ENCODE measurements around the gene GGA1.

Gene GGA1

DNA sequence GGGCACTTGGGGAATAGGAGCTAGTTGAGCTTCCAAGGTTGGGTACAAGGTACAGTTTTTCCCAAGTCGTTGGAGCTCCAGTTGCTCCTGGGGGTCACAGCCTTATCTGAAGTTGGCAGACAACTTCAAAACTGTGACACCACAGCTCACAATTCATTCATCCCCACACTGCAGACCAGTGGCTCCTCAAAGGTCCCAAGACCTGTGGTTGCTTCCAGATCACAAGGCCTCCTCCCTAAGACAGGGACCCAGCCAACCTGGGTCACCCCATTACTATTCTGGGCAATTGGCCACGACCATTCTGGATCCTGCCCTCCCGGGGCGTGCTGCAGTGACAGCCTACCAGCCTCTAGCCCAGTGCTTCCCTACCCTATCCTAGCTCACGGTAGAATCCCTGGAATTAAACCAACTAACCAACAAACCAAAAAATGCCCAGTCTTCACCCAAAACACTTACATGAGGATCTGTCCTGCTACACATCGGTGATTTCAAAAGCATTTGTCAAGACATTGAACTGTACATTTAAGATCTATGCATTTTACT lies 49.0 kb downstream of the GGA1 start:
- H3K4me1 ChIP-seq (ENCODE audit: control insufficient read depth, insufficient read depth, low read length): peaks cover 32% of the 10 kb centered on the region
- H3K27me3 ChIP-seq (ENCODE audit: control insufficient read depth, insufficient read depth, low read length): no peaks in the 10 kb centered on the region
- peaks cover 4% of the 10 kb centered on the region for H3K36me3 ChIP-seq (ENCODE audit: control insufficient read depth, insufficient read depth, low read length)
- H3K9ac ChIP-seq (ENCODE audit: low read length): peak overlapping the region; percentile 45
- H3K9me3 ChIP-seq (ENCODE audit: control insufficient read depth, low read length): no peaks in the 10 kb centered on the region
- peak overlapping the region; percentile 65 for H3K4me3 ChIP-seq (ENCODE audit: low read length)

DNA sequence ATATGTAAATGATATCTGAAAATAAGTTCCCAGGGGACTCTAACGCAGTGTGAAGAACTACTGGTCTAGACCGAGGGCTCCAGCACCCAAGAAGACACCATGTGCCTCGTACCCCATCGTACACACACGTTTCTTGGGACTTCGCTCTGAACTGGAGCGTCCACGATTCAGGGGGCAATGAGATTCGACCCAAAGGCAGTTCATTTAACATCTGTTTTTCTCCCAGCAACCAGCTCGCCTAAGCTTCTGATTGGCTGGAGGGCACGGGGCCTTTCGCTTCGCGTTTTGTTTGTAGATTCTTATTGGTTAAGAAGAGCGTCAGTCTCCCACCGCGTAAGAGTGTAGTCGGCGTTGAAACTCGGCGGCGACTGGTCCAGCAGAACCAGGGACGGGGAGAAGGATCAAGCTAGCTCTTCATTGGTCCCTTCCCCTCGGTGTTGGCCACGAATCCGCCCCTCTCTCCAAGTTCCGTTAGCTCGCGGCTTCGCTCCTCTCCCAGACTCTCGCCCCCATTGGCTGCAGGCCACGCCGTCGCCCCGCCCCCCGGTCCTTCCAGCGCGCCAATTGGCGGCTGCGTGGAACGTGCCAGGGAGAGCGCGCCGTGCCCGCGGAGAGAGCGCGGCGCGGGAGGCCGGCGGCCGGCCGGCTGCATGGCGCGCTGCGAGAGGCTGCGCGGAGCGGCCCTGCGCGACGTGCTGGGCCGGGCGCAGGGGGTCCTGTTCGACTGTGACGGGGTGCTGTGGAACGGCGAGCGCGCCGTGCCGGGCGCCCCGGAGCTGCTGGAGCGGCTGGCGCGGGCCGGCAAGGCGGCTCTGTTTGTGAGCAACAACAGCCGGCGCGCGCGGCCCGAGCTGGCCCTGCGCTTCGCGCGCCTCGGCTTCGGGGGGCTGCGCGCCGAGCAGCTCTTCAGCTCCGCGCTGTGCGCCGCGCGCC lies 49.8 kb downstream of the GGA1 start, which contains the start of gene PDXP:
Gene PDXP, plus strand, starts transcription at position 591 of the 933 bp plus-strand sequence. Its CDS starts 60 bp downstream, at position 651.
- peaks cover 2% of the 10 kb centered on the region for H3K36me3 ChIP-seq (ENCODE audit: control insufficient read depth, insufficient read depth, low read length)
- H3K27me3 ChIP-seq (ENCODE audit: control insufficient read depth, insufficient read depth, low read length): no peaks in the 10 kb centered on the region
- H3K4me3 ChIP-seq (ENCODE audit: low read length): peak within 1 kb of the TSS; percentile 65
- H3K9ac ChIP-seq (ENCODE audit: low read length): peak within 1 kb of the TSS; percentile 45
- peaks cover 32% of the 10 kb centered on the region for H3K4me1 ChIP-seq (ENCODE audit: control insufficient read depth, insufficient read depth, low read length)
- H3K9me3 ChIP-seq (ENCODE audit: control insufficient read depth, low read length): no peaks in the 10 kb centered on the region

- H3K4me3 ChIP-seq (ENCODE audit: low read length): peak overlapping the region; percentile 46
- no peaks in the 10 kb centered on the region for H3K36me3 ChIP-seq (ENCODE audit: control insufficient read depth, insufficient read depth, low read length)
- H3K9me3 ChIP-seq (ENCODE audit: control insufficient read depth, low read length): no peaks in the 10 kb centered on the region
- peak overlapping the region; percentile 34 for H3K9ac ChIP-seq (ENCODE audit: low read length)
- H3K4me1 ChIP-seq (ENCODE audit: control insufficient read depth, insufficient read depth, low read length): peaks cover 32% of the 10 kb centered on the region
- no peaks in the 10 kb centered on the region for H3K27me3 ChIP-seq (ENCODE audit: control insufficient read depth, insufficient read depth, low read length)
These were observed 50.6 kb downstream of the GGA1 start for GRCh38 chr22:37659066-37659896.

DNA sequence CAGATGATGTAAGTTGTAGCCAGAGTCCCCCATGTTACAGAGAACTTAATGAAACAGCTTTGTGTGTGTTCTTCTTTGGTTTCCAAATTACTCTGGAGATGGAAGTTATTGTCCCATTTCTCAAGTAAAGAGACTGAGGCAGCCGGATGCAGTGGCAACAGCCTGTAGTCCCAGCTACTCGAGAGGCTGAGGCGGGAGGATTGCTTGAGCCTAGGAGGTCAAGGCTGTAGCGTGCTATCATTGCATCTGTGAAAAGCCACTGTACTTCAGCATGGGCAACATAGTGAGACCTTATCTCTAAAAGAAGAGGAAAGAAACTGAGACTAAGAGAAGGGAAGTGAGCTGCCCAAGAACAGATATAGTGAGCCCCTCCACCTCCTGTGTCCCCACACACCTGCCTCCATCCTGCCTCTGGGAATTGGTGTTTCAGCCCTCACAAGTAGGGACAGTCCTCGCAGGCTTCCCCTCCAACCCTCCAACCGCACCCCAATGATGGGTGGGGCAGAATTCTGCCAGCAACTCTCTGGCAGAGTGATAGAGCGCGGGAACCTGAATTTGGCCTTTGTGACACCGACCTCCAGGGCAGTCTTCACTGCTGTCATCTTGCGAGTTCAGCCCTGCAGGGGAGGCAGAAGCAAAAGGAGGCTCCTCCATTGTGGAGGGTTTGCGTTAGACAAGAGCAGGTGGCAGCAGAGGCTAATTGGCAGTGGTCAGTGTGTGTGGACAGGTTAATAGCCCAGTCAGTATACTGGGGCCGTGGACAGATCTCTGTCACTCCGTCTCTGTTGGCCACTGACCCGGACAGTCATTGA lies 51.5 kb downstream of the GGA1 start:
- peaks cover 32% of the 10 kb centered on the region for H3K4me1 ChIP-seq (ENCODE audit: control insufficient read depth, insufficient read depth, low read length)
- H3K9me3 ChIP-seq (ENCODE audit: control insufficient read depth, low read length): no peaks in the 10 kb centered on the region
- H3K36me3 ChIP-seq (ENCODE audit: control insufficient read depth, insufficient read depth, low read length): no peaks in the 10 kb centered on the region
- H3K27me3 ChIP-seq (ENCODE audit: control insufficient read depth, insufficient read depth, low read length): no peaks in the 10 kb centered on the region
- H3K9ac ChIP-seq (ENCODE audit: low read length): no peak overlapping the region
- H3K4me3 ChIP-seq (ENCODE audit: low read length): peak overlapping the region; percentile 46

GRCh38 chr22:37660709-37661045 lies 52.0 kb downstream of the GGA1 start:
- H3K4me3 ChIP-seq (ENCODE audit: low read length): no peak overlapping the region

DNA sequence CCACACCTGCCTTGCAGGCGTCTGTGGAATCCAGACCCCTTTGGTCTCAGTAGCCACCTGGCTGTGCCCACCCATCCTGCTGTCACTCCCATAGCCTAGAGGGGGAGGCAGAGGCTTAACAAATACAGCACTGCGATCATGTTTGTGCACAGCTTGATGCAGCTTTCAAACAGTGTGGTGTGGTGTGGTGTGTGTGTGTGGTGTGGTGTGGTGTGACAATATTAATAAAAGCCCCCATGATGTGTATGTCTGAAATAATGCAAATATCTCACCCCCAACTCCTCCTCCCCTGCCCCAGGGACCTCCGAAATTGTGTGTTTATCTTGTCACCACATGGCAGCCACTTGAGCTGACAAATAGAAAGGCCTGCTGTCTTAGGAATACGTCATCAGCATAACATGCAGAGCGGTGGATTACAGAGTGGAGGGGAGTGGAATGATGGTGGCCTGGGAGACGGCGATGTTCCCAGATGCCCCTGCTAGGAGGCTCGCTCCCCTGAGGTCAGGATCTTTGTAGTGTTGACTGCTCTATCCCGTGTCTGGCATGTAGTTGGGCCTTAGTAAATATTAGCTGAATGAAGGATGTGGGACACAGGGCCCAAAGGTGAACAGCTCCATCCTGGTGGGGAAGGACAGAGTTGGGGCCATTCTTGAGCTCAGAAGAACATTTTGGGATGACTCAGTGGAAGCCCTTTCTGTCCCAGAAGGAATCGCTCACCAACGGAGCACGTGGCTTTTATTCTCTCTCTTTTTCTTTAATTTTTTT lies 52.7 kb downstream of the GGA1 start:
- no peak overlapping the region for H3K4me3 ChIP-seq (ENCODE audit: low read length)
- H3K4me1 ChIP-seq (ENCODE audit: control insufficient read depth, insufficient read depth, low read length): peaks cover 32% of the 10 kb centered on the region
- no peaks in the 10 kb centered on the region for H3K36me3 ChIP-seq (ENCODE audit: control insufficient read depth, insufficient read depth, low read length)
- peak overlapping the region; percentile 50 for H3K9ac ChIP-seq (ENCODE audit: low read length)
- no peaks in the 10 kb centered on the region for H3K9me3 ChIP-seq (ENCODE audit: control insufficient read depth, low read length)
- no peaks in the 10 kb centered on the region for H3K27me3 ChIP-seq (ENCODE audit: control insufficient read depth, insufficient read depth, low read length)

More at GRCh38 chr22:37660709-37661045, 52.0 kb downstream of the GGA1 start:
- peaks cover 32% of the 10 kb centered on the region for H3K4me1 ChIP-seq (ENCODE audit: control insufficient read depth, insufficient read depth, low read length)
- no peaks in the 10 kb centered on the region for H3K9me3 ChIP-seq (ENCODE audit: control insufficient read depth, low read length)
- H3K27me3 ChIP-seq (ENCODE audit: control insufficient read depth, insufficient read depth, low read length): no peaks in the 10 kb centered on the region
- no peak overlapping the region for H3K9ac ChIP-seq (ENCODE audit: low read length)
- no peaks in the 10 kb centered on the region for H3K36me3 ChIP-seq (ENCODE audit: control insufficient read depth, insufficient read depth, low read length)

GRCh38 chr22:37662039-37662438 lies 53.4 kb downstream of the GGA1 start:
- Histone ChIP-seq H3K27me3 (ENCODE audit: control insufficient read depth, insufficient read depth, low read length) (no peaks in the 10 kb centered on the region), H3K4me1 (ENCODE audit: control insufficient read depth, insufficient read depth, low read length) (peaks cover 32% of the 10 kb centered on the region), H3K9ac (ENCODE audit: low read length) (no peak overlapping the region), H3K4me3 (ENCODE audit: low read length) (no peak overlapping the region), H3K9me3 (ENCODE audit: control insufficient read depth, low read length) (no peaks in the 10 kb centered on the region), H3K36me3 (ENCODE audit: control insufficient read depth, insufficient read depth, low read length) (no peaks in the 10 kb centered on the region)

GRCh38 chr22:37663521-37664140 lies 55.0 kb downstream of the GGA1 start:
- Histone ChIP-seq H3K4me3 (ENCODE audit: low read length) (no peak overlapping the region), H3K4me1 (ENCODE audit: control insufficient read depth, insufficient read depth, low read length) (peaks cover 24% of the 10 kb centered on the region), H3K36me3 (ENCODE audit: control insufficient read depth, insufficient read depth, low read length) (no peaks in the 10 kb centered on the region), H3K9ac (ENCODE audit: low read length) (no peak overlapping the region), H3K9me3 (ENCODE audit: control insufficient read depth, low read length) (no peaks in the 10 kb centered on the region), H3K27me3 (ENCODE audit: control insufficient read depth, insufficient read depth, low read length) (no peaks in the 10 kb centered on the region)

DNA sequence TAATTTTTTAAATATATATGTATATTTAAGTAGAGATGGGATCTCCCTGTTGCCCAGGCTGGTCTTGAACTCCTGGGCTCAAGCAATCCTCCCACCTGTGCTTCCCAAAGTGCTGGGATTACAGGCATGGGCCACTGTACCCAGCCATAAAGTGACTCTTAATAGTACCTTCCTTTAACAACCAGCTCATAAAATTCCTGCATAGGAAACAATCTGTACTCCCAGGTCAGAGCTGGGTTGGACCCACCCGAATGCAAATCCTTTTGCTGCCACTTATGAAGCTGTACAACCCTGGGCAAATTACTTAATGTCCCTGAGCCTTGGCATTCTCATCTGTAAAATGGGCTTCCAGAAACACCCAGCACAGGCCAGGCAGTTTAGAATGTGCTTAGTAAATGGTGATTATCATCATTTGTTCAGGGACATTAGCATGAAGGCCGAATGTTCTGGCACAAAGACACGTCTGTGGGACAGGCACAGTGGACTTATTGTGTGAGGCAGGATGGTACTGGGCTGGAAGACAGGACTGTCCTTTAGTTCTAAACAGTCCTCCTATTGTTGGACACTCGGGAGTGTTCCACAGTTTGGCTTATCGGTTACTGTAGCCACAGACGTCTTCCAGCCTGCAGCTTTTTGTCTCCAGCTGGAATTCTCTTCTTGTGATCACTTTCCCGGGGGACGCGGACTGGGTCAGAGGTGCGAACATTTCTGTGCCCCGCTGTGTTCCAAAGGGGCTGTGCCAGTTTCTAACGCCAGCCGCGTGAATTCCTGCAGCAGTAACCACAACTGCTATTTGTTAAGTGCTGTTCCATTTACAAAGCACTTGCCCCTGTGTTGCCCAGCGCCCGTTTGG lies 55.8 kb downstream of the GGA1 start:
- Histone ChIP-seq H3K4me3 (ENCODE audit: low read length) (no peak overlapping the region), H3K9me3 (ENCODE audit: control insufficient read depth, low read length) (no peaks in the 10 kb centered on the region), H3K9ac (ENCODE audit: low read length) (no peak overlapping the region), H3K4me1 (ENCODE audit: control insufficient read depth, insufficient read depth, low read length) (peaks cover 21% of the 10 kb centered on the region), H3K27me3 (ENCODE audit: control insufficient read depth, insufficient read depth, low read length) (no peaks in the 10 kb centered on the region), H3K36me3 (ENCODE audit: control insufficient read depth, insufficient read depth, low read length) (no peaks in the 10 kb centered on the region)

DNA sequence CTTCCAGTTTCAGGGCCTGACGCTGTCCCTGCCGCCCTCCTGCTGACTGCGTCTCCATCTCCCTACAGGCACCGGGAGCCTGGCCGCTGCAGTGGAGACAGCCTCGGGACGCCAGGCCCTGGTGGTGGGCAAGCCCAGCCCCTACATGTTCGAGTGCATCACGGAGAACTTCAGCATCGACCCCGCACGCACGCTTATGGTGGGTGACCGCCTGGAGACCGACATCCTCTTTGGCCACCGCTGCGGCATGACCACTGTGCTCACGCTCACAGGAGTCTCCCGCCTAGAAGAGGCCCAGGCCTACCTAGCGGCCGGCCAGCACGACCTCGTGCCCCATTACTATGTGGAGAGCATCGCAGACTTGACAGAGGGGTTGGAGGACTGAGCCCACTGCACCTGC lies 56.9 kb downstream of the GGA1 start:
- Histone ChIP-seq H3K36me3 (ENCODE audit: control insufficient read depth, insufficient read depth, low read length) (no peaks in the 10 kb centered on the region), H3K9ac (ENCODE audit: low read length) (no peak overlapping the region), H3K4me3 (ENCODE audit: low read length) (no peak overlapping the region), H3K4me1 (ENCODE audit: control insufficient read depth, insufficient read depth, low read length) (peaks cover 11% of the 10 kb centered on the region), H3K9me3 (ENCODE audit: control insufficient read depth, low read length) (no peaks in the 10 kb centered on the region), H3K27me3 (ENCODE audit: control insufficient read depth, insufficient read depth, low read length) (no peaks in the 10 kb centered on the region)

Measured in mucosa of stomach (tissue), 1 donor.